H9 (cell line): Measurements from ENCODE around the gene DNM2. TPM values are rescaled to one million over a fixed set of nuclear protein-coding genes. Genes with fewer than 3 reads are reported as not detected.

Source experiments
- DNase-seq: peaks from one replicate; pipeline ENCODE4 v3.0.0-alpha.2; 2017
- H2AFZ ChIP-seq: one replicate; pipeline ENCODE4 v1.6.1; 2013; ENCODE audit warnings: mild to moderate bottlenecking, low read length, control low read depth, moderate library complexity
- H2AK5ac ChIP-seq: 2 replicates; pipeline ENCODE4 v1.6.1; 2013; ENCODE audit warnings: low read length, control low read depth, mixed read lengths; ENCODE audit not compliant: insufficient read length
- H2BK120ac ChIP-seq: one replicate; pipeline ENCODE4 v1.6.1; 2013; ENCODE audit warnings: low read depth, mild to moderate bottlenecking, low read length, control low read depth, inconsistent platforms; ENCODE audit not compliant: poor library complexity, severe bottlenecking
- H2BK12ac ChIP-seq: 2 replicates; pipeline ENCODE4 v1.6.1; 2013; ENCODE audit warnings: low read length, control low read depth, mixed read lengths, low read depth; ENCODE audit not compliant: insufficient read length
- H2BK15ac ChIP-seq: 2 replicates; pipeline ENCODE4 v1.6.1; 2013; ENCODE audit warnings: low read depth, low read length, control low read depth
- H2BK20ac ChIP-seq: one replicate; pipeline ENCODE4 v1.6.1; 2013; ENCODE audit warnings: low read depth, mild to moderate bottlenecking, low read length, control low read depth, inconsistent platforms; ENCODE audit not compliant: poor library complexity, severe bottlenecking
- H2BK5ac ChIP-seq: 2 replicates; pipeline ENCODE4 v1.6.1; 2013; ENCODE audit warnings: low read length, control low read depth, mixed read lengths; ENCODE audit not compliant: insufficient read length
- H3K14ac ChIP-seq: 2 replicates; pipeline ENCODE4 v1.6.1; 2013; ENCODE audit warnings: low read length, control low read depth; ENCODE audit not compliant: insufficient read depth
- H3K18ac ChIP-seq: 2 replicates; pipeline ENCODE4 v1.6.1; 2013; ENCODE audit warnings: low read depth, mild to moderate bottlenecking, mixed read lengths, low read length, control low read depth; ENCODE audit not compliant: insufficient read length
- H3K23ac ChIP-seq: 2 replicates; pipeline ENCODE4 v1.6.1; 2013; ENCODE audit warnings: low read length, control low read depth, mixed read lengths, low read depth; ENCODE audit not compliant: insufficient read length
- H3K23me2 ChIP-seq: 2 replicates; pipeline ENCODE4 v1.6.1; 2013; ENCODE audit warnings: low read depth, mild to moderate bottlenecking, mixed read lengths, low read length, control low read depth; ENCODE audit not compliant: insufficient read length, poor library complexity, severe bottlenecking
- H3K27ac ChIP-seq: 2 replicates; pipeline ENCODE4 v1.5.1; 2013; ENCODE audit warnings: low read length, control low read depth, mixed read lengths, low read depth; ENCODE audit not compliant: insufficient read length
- H3K27me3 ChIP-seq: 2 replicates; pipeline ENCODE4 v1.6.1; 2013; ENCODE audit warnings: low read length, control low read depth, inconsistent platforms; ENCODE audit not compliant: insufficient read depth
- H3K4ac ChIP-seq: 2 replicates; pipeline ENCODE4 v1.6.1; 2013; ENCODE audit warnings: low read depth, mild to moderate bottlenecking, control low read depth, inconsistent platforms, low read length, moderate library complexity
- H3K4me1 ChIP-seq: 2 replicates; pipeline ENCODE4 v1.6.1; 2013; ENCODE audit warnings: low read length, control low read depth, inconsistent platforms; ENCODE audit not compliant: insufficient read depth
- H3K4me2 ChIP-seq: 2 replicates; pipeline ENCODE4 v1.6.1; 2013; ENCODE audit warnings: low read length, control low read depth, mixed read lengths; ENCODE audit not compliant: insufficient read length, insufficient read depth
- H3K56ac ChIP-seq: 2 replicates; pipeline ENCODE4 v1.6.1; 2013; ENCODE audit warnings: low read depth, mild to moderate bottlenecking, mixed read lengths, low read length, control low read depth; ENCODE audit not compliant: insufficient read length
- H3K79me1 ChIP-seq: 2 replicates; pipeline ENCODE4 v1.6.1; 2013; ENCODE audit warnings: low read depth, mild to moderate bottlenecking, moderate library complexity, low read length, control low read depth, inconsistent platforms; ENCODE audit not compliant: insufficient read depth, poor library complexity, severe bottlenecking
- H3K79me2 ChIP-seq: 2 replicates; pipeline ENCODE4 v1.6.1; 2013; ENCODE audit warnings: low read length, control low read depth, inconsistent platforms; ENCODE audit not compliant: insufficient read depth
- H3K9ac ChIP-seq: 2 replicates; pipeline ENCODE4 v1.6.1; 2013; ENCODE audit warnings: low read length, control low read depth, mixed read lengths; ENCODE audit not compliant: insufficient read length; ENCODE audit errors: extremely low read depth
- H3K9me3 ChIP-seq: one replicate; pipeline ENCODE4 v1.6.1; 2013; ENCODE audit warnings: low read depth, low read length, inconsistent platforms; ENCODE audit not compliant: control insufficient read depth
- H3T11ph ChIP-seq: one replicate; pipeline ENCODE4 v1.6.1; 2013; ENCODE audit warnings: mild to moderate bottlenecking, low read length, control low read depth, inconsistent platforms
- H4K20me1 ChIP-seq: one replicate; pipeline ENCODE4 v1.6.1; 2013; ENCODE audit not compliant: control insufficient read depth, insufficient read length, insufficient read depth
- H4K5ac ChIP-seq: 2 replicates; pipeline ENCODE4 v1.6.1; 2013; ENCODE audit warnings: low read depth, mild to moderate bottlenecking, mixed read lengths, low read length, control low read depth; ENCODE audit not compliant: insufficient read length
- H4K8ac ChIP-seq: replicated peaks from 2 replicates; pipeline ENCODE4 v1.6.1; 2013; ENCODE audit warnings: low read length, control low read depth, mixed read lengths, low read depth; ENCODE audit not compliant: insufficient read length
- H4K91ac ChIP-seq: 2 replicates; pipeline ENCODE4 v1.6.1; 2013; ENCODE audit warnings: low read depth, mild to moderate bottlenecking, moderate library complexity, mixed read lengths, low read length, control low read depth; ENCODE audit not compliant: insufficient read length
- H3K27ac Mint-ChIP-seq, 3 experiments: 2 replicates in 2 of 3; 3 replicates in 1 of 3; pipeline ENCODE4 v1.8.0; 2020 to 2021; ENCODE audit warnings: mixed read lengths in 3 of 3, mild to moderate bottlenecking in 1 of 3, moderate library complexity in 1 of 3
- H3K27me3 Mint-ChIP-seq: 2 replicates; pipeline ENCODE4 v1.8.0; 2021; ENCODE audit warnings: low read depth, mild to moderate bottlenecking, moderate library complexity, mixed read lengths
- H3K36me3 Mint-ChIP-seq, 3 experiments: 2 replicates in 2 of 3; 3 replicates in 1 of 3; pipeline ENCODE4 v1.8.0; 2020 to 2021; ENCODE audit warnings: low read depth in 3 of 3, mixed read lengths in 3 of 3; ENCODE audit not compliant: insufficient read depth in 1 of 3
- H3K4me1 Mint-ChIP-seq, 2 experiments: 2 replicates each; pipeline ENCODE4 v1.8.0; 2020; ENCODE audit warnings: mixed read lengths in 2 of 2
- H3K4me3 Mint-ChIP-seq, 2 experiments: 2 replicates in 1 of 2; 3 replicates in 1 of 2; pipeline ENCODE4 v1.8.0; 2020 to 2021; ENCODE audit warnings: mild to moderate bottlenecking in 2 of 2, mixed read lengths in 2 of 2, moderate library complexity in 1 of 2
- H3K9me3 Mint-ChIP-seq, 2 experiments: 2 replicates in 1 of 2; 3 replicates in 1 of 2; pipeline ENCODE4 v1.8.0; 2020; ENCODE audit warnings: mild to moderate bottlenecking in 2 of 2, mixed read lengths in 2 of 2, moderate library complexity in 1 of 2
- CTCF ChIP-seq: fragments of 200-600 bp; sonication (generic); conservative IDR thresholded peaks from 3 replicates; pipeline ENCODE4 v1.8.0; 2021; ENCODE audit warnings: antibody characterized with exemption, mild to moderate bottlenecking
- WGBS: extraction: QIAGEN DNeasy Blood & Tissue Kit; methylation state at CpG from one replicate; pipeline ENCODE4 v1.1.7; 2013; ENCODE audit warnings: missing lambda C conversion rate, low lambda C conversion rate, mixed read lengths; ENCODE audit not compliant: insufficient read length; ENCODE audit errors: extremely low coverage; 5-methylcytosine and 5-hydroxymethylcytosine counted together
- total RNA-seq: library from RNA; stranded (reverse); gene quantifications from 2 replicates; pipeline ENCODE4 v1.2.1, GENCODE V29; 2021

DNM2 gene
- total RNA-seq, 1 experiment from 2014 or later = 152 TPM

GRCh38 chr19:10829967-10830366, 112.1 kb downstream of the DNM2 start:
- H2BK12ac ChIP-seq = no peak overlapping the region
- H3K27ac ChIP-seq = no peak overlapping the region
- 0 out of 7 replicates have a peak overlapping the region, but pooled peaks of 2 of the 3 experiments have one; percentile 44 for H3K27ac Mint-ChIP-seq
- no peak overlapping the region for H4K91ac ChIP-seq
- no peaks in the 10 kb centered on the region for H3K79me2 ChIP-seq
- H3K4me2 ChIP-seq = no peak overlapping the region
- no peak overlapping the region for H3K4ac ChIP-seq
- no peak overlapping the region for H2BK15ac ChIP-seq
- no peak overlapping the region for H2BK120ac ChIP-seq
- TF ChIP-seq CTCF = no peak
- no CpG with 5 or more reads among the region's 16 CpGs for WGBS
- H3K9me3 ChIP-seq = no peaks in the 10 kb centered on the region
- H3K9me3 Mint-ChIP-seq = no peaks in the 10 kb centered on the region
- H2AK5ac ChIP-seq = no peak overlapping the region
- H3K9ac ChIP-seq = no peak overlapping the region
- no peaks in the 10 kb centered on the region for H3K27me3 ChIP-seq
- H3K36me3 Mint-ChIP-seq = peaks cover 13 to 38% (median 35%) of the 10 kb centered on the region in 3 experiments; a peak in 5 of 7 replicates
- H3K79me1 ChIP-seq = no peaks in the 10 kb centered on the region
- H3K23me2 ChIP-seq = no peaks in the 10 kb centered on the region
- H3K4me3 Mint-ChIP-seq = peak overlapping the region in 1 of 2 experiments; percentile 35; a peak in 1 of 5 replicates
- H3T11ph ChIP-seq = no peak overlapping the region
- H3K18ac ChIP-seq = no peak overlapping the region
- no peak for DNase-seq
- H4K5ac ChIP-seq = no peak overlapping the region
- H3K4me1 Mint-ChIP-seq = no peaks in the 10 kb centered on the region
- H4K8ac ChIP-seq = no peak overlapping the region
- H3K23ac ChIP-seq = no peak overlapping the region
- H2AFZ ChIP-seq = no peak overlapping the region
- H3K4me1 ChIP-seq = no peaks in the 10 kb centered on the region
- H4K20me1 ChIP-seq = no peaks in the 10 kb centered on the region
- no peak overlapping the region for H2BK5ac ChIP-seq
- H2BK20ac ChIP-seq = no peak overlapping the region
- H3K14ac ChIP-seq = no peak overlapping the region
- no peaks in the 10 kb centered on the region for H3K27me3 Mint-ChIP-seq
- H3K56ac ChIP-seq = no peak overlapping the region
